GM23248 (cell line): Measurements from ENCODE around the gene ARL6IP4. TPM values are rescaled to one million over a fixed set of nuclear protein-coding genes. Genes with fewer than 3 reads are reported as not detected.

ENCODE experiments used
- DNase-seq: peaks from one replicate; pipeline ENCODE4 v3.0.0-alpha.2; 2015
- H2AFZ ChIP-seq: fragments of 200-600 bp; sonication (generic); 2 replicates; pipeline ENCODE4 v1.6.1; 2016; ENCODE audit warnings: antibody characterized with exemption
- H3F3A ChIP-seq: fragments of 200-600 bp; sonication (generic); 2 replicates; pipeline ENCODE4 v1.6.1; 2016; ENCODE audit warnings: mild to moderate bottlenecking, antibody characterized with exemption, mixed run types; ENCODE audit not compliant: insufficient read depth
- H3K27ac ChIP-seq: fragments of 200-600 bp; sonication (generic); 2 replicates; pipeline ENCODE4 v1.5.1; 2016; ENCODE audit warnings: mild to moderate bottlenecking
- H3K27me3 ChIP-seq: fragments of 200-600 bp; sonication (generic); replicated peaks from 2 replicates; pipeline ENCODE4 v1.6.1; 2016; ENCODE audit warnings: mild to moderate bottlenecking; ENCODE audit not compliant: insufficient read depth
- H3K36me3 ChIP-seq: fragments of 200-600 bp; sonication (generic); 2 replicates; pipeline ENCODE4 v1.6.1; 2016; ENCODE audit warnings: low read depth, mild to moderate bottlenecking
- H3K4me1 ChIP-seq: fragments of 200-600 bp; sonication (generic); 2 replicates; pipeline ENCODE4 v1.6.1; 2016; ENCODE audit warnings: mild to moderate bottlenecking; ENCODE audit not compliant: insufficient read depth
- H3K4me2 ChIP-seq: fragments of 200-600 bp; sonication (generic); one replicate; pipeline ENCODE4 v1.6.1; 2016; ENCODE audit warnings: mild to moderate bottlenecking; ENCODE audit not compliant: unreplicated experiment
- H3K4me3 ChIP-seq: fragments of 200-600 bp; sonication (generic); 2 replicates; pipeline ENCODE4 v1.5.1; 2016; ENCODE audit warnings: mild to moderate bottlenecking
- H3K79me2 ChIP-seq: fragments of 200-600 bp; sonication (generic); 2 replicates; pipeline ENCODE4 v1.6.1; 2016; ENCODE audit warnings: mild to moderate bottlenecking; ENCODE audit not compliant: insufficient read depth
- H3K9ac ChIP-seq: fragments of 200-600 bp; sonication (generic); 2 replicates; pipeline ENCODE4 v1.6.1; 2016; ENCODE audit warnings: mild to moderate bottlenecking
- H3K9me2 ChIP-seq: fragments of 200-600 bp; sonication (generic); 2 replicates; pipeline ENCODE4 v1.6.1; 2016; ENCODE audit warnings: mixed run types, mild to moderate bottlenecking, moderate library complexity; ENCODE audit not compliant: insufficient read depth
- H3K9me3 ChIP-seq: fragments of 200-600 bp; sonication (generic); one replicate; pipeline ENCODE4 v1.6.1; 2017; ENCODE audit warnings: low read depth
- H4K20me1 ChIP-seq: fragments of 200-600 bp; sonication (generic); 2 replicates; pipeline ENCODE4 v1.6.0; 2016; ENCODE audit not compliant: insufficient read depth
- EZH2 ChIP-seq: fragments of 200-600 bp; sonication (generic); IDR thresholded peaks from 2 replicates; pipeline ENCODE4 v1.6.1; 2018; ENCODE audit warnings: antibody characterized with exemption, mild to moderate bottlenecking; ENCODE audit not compliant: insufficient read depth, poor library complexity, severe bottlenecking
- EZH2phosphoT487 ChIP-seq: fragments of 200-600 bp; sonication (generic); IDR thresholded peaks from 2 replicates; pipeline ENCODE4 v1.6.1; 2018; ENCODE audit warnings: antibody characterized with exemption, moderate library complexity, mild to moderate bottlenecking, low read depth; ENCODE audit not compliant: insufficient read depth
- WGBS, 2 experiments: methylation state at CpG; one replicate each; pipeline ENCODE4 v1.1.6; 2015 to 2017; ENCODE audit warnings: low lambda C conversion rate in 2 of 2, low coverage in 1 of 2; ENCODE audit errors: missing lambda C conversion rate in 2 of 2; 5-methylcytosine and 5-hydroxymethylcytosine counted together
- in situ Hi-C: fragments of 300-500 bp; cut with MboI; formaldehyde crosslinking; loops from 2 replicates; pipeline ENCODE4 v1.15.0; 2020
- polyA plus RNA-seq: library from polyadenylated mRNA; unstranded; fragments of >200 nt; fragmentation: Nextera tagmentation; extraction: Ambion mirVana; gene quantifications from 2 replicates; pipeline ENCODE4 v1.2.1, GENCODE V29; 2016
- total RNA-seq: library from RNA; depleted of rRNA; stranded (reverse); fragments of >200 nt; shearing (Covaris generic); gene quantifications from 2 replicates; pipeline ENCODE4 v1.2.3, GENCODE V29; 2014

The ARL6IP4 gene
- total and polyA plus RNA-seq, 2 experiments from 2014 or later = 150 to 259 TPM

GRCh38 chr12:122960193-122960569 is 20.3 kb upstream of the ARL6IP4 start:
- no peaks in the 10 kb centered on the region for H4K20me1 ChIP-seq
- no peaks in the 10 kb centered on the region for H3F3A ChIP-seq
- H3K9ac ChIP-seq = no peak overlapping the region
- no peaks in the 10 kb centered on the region for H3K9me3 ChIP-seq
- in situ Hi-C loops = no loop called here
- TF ChIP-seq EZH2phosphoT487 (no peak), EZH2 (no peak)
- H3K4me1 ChIP-seq = no peaks in the 10 kb centered on the region
- no peak overlapping the region for H2AFZ ChIP-seq
- H3K4me2 ChIP-seq = no peak overlapping the region
- no peak overlapping the region for H3K27ac ChIP-seq
- no peaks in the 10 kb centered on the region for H3K27me3 ChIP-seq
- no peaks in the 10 kb centered on the region for H3K9me2 ChIP-seq
- WGBS, 2 experiments = 94 to 96% methylated on average over 8 of the region's 8 CpGs
- H3K79me2 ChIP-seq = no peaks in the 10 kb centered on the region
- no peak for DNase-seq
- no peaks in the 10 kb centered on the region for H3K36me3 ChIP-seq
- H3K4me3 ChIP-seq = no peak overlapping the region

GRCh38 chr12:122961531-122962329 is 18.8 kb upstream of the ARL6IP4 start:
- Histone ChIP-seq H3K27ac (no peak overlapping the region), H3K9ac (no peak overlapping the region), H3K36me3 (no peaks in the 10 kb centered on the region), H3K4me1 (no peaks in the 10 kb centered on the region), H3F3A (peaks cover 2% of the 10 kb centered on the region; the same call in 1 of the 2 replicates), H2AFZ (no peak overlapping the region), H3K4me2 (no peak overlapping the region), H4K20me1 (no peaks in the 10 kb centered on the region), H3K9me2 (no peaks in the 10 kb centered on the region), H3K79me2 (no peaks in the 10 kb centered on the region), H3K9me3 (no peaks in the 10 kb centered on the region), H3K27me3 (no peaks in the 10 kb centered on the region), H3K4me3 (no peak overlapping the region)
- in situ Hi-C loops = no loop called here
- peak; percentile 35 for DNase-seq
- TF ChIP-seq EZH2phosphoT487 = no peak
- no peak for TF ChIP-seq EZH2
- WGBS, 2 experiments = 84 to 86% methylated on average over 10 of the region's 10 CpGs

- H3K4me1 ChIP-seq = no peaks in the 10 kb centered on the region
- H3F3A ChIP-seq = peaks cover 10% of the 10 kb centered on the region; the same call in 1 of the 2 replicates
- no peaks in the 10 kb centered on the region for H4K20me1 ChIP-seq
- no peaks in the 10 kb centered on the region for H3K27me3 ChIP-seq
- no peak overlapping the region for H3K4me2 ChIP-seq
- TF ChIP-seq EZH2 (no peak), EZH2phosphoT487 (no peak)
- no peak overlapping the region for H3K9ac ChIP-seq
- no peaks in the 10 kb centered on the region for H3K36me3 ChIP-seq
- DNase-seq = peak; percentile 57
- H3K79me2 ChIP-seq = no peaks in the 10 kb centered on the region
- no peak overlapping the region for H3K4me3 ChIP-seq
- H3K9me2 ChIP-seq = no peaks in the 10 kb centered on the region
- no peak overlapping the region for H3K27ac ChIP-seq
- H2AFZ ChIP-seq = no peak overlapping the region
- 55 to 65% methylated on average over 8 of the region's 8 CpGs for WGBS, 2 experiments
- H3K9me3 ChIP-seq = no peaks in the 10 kb centered on the region
- in situ Hi-C loops = no loop called here
Measured at GRCh38 chr12:122963941-122964265, 16.6 kb upstream of the ARL6IP4 start.

- DNase-seq = no peak
- no peak overlapping the region for H3K4me2 ChIP-seq
- WGBS, 2 experiments = 78 to 79% methylated on average over 19 of the region's 19 CpGs
Measured at GRCh38 chr12:122964439-122965257, 15.8 kb upstream of the ARL6IP4 start.

More at GRCh38 chr12:122964439-122965257, 15.8 kb upstream of the ARL6IP4 start:
- H3K27me3 ChIP-seq = no peaks in the 10 kb centered on the region
- no peaks in the 10 kb centered on the region for H3K9me3 ChIP-seq
- no peak overlapping the region for H3K27ac ChIP-seq
- H3K9ac ChIP-seq = no peak overlapping the region
- H2AFZ ChIP-seq = no peak overlapping the region
- TF ChIP-seq EZH2 (no peak), EZH2phosphoT487 (no peak)
- in situ Hi-C loops = no loop called here
- no peaks in the 10 kb centered on the region for H3K79me2 ChIP-seq
- no peak overlapping the region for H3K4me3 ChIP-seq
- no peaks in the 10 kb centered on the region for H4K20me1 ChIP-seq
- H3K9me2 ChIP-seq = no peaks in the 10 kb centered on the region
- H3K4me1 ChIP-seq = no peaks in the 10 kb centered on the region
- no peaks in the 10 kb centered on the region for H3K36me3 ChIP-seq
- peaks cover 10% of the 10 kb centered on the region; the same call in 1 of the 2 replicates for H3F3A ChIP-seq
